Gastrocnemius medialis (tissue), 4 donors: ENCODE data around the gene GALNT14.

Experiments used
- POLR2A ChIP-seq, 2 donors: fragments of 450-650 bp; IDR thresholded peaks; one replicate each; pipeline ENCODE4 v1.6.1; 2017; ENCODE audit warnings: antibody characterized with exemption in 2 of 2, mild to moderate bottlenecking in 2 of 2, moderate library complexity in 2 of 2
- TF ChIP-seq, protein P1 (sequence below), 5 experiments: fragments of 450-650 bp in 3 of 5; fragments of 200-600 bp in 2 of 5; sonication (generic) in 2 of 5; IDR thresholded peaks in 4 of 5; conservative IDR thresholded peaks in 1 of 5; 1 replicate in 4 of 5; 2 replicates in 1 of 5; pipeline ENCODE4 v1.5.1; 2016 to 2019; ENCODE audit warnings: antibody characterized with exemption in 5 of 5, mild to moderate bottlenecking in 3 of 5, moderate library complexity in 3 of 5

DNA sequence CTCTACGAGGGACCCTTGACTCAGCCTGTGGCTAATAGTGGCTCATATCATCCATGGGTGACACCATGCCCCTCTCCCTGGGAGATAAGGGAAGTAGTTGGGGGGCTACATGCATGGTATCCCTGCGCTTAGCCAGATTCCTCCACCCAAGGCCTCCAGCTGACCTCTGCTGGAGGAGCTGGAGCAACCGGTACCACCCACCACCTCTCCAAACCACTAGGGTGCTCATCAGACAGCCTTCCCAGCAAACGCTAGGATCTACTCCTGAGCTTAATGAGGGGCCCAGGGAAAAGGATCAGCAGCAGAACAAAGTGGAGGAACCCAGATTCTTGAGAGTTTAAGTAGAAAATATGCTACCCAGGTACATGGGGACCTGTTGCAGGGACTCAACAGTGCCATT, 255.1 kb downstream of the GALNT14 start:
- TF ChIP-seq, protein P1, sequence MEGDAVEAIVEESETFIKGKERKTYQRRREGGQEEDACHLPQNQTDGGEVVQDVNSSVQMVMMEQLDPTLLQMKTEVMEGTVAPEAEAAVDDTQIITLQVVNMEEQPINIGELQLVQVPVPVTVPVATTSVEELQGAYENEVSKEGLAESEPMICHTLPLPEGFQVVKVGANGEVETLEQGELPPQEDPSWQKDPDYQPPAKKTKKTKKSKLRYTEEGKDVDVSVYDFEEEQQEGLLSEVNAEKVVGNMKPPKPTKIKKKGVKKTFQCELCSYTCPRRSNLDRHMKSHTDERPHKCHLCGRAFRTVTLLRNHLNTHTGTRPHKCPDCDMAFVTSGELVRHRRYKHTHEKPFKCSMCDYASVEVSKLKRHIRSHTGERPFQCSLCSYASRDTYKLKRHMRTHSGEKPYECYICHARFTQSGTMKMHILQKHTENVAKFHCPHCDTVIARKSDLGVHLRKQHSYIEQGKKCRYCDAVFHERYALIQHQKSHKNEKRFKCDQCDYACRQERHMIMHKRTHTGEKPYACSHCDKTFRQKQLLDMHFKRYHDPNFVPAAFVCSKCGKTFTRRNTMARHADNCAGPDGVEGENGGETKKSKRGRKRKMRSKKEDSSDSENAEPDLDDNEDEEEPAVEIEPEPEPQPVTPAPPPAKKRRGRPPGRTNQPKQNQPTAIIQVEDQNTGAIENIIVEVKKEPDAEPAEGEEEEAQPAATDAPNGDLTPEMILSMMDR (IDR thresholded peaks at IDR 0.05 in 4 of 5, conservative IDR thresholded peaks at IDR 0.05 in 1 of 5), result no peak
- TF ChIP-seq POLR2A (IDR thresholded peaks at IDR 0.05), result no peak
